H7 (cell line): ENCODE measurements around the gene PARM1. TPM values are rescaled to one million over a fixed set of nuclear protein-coding genes. Genes with fewer than 3 reads are reported as not detected.
"Not testable (repeated sequence)": the region's sequence is repeated elsewhere in the genome, so short reads cannot be mapped to it uniquely, and the experiment has no call there.

Experiments used
- DNase-seq: peaks from one replicate; pipeline ENCODE4 v3.0.0; 2012
- H3K27me3 ChIP-seq: 2 replicates; pipeline ENCODE4 v1.6.0; 2011; ENCODE audit warnings: mild to moderate bottlenecking, low read length; ENCODE audit not compliant: control insufficient read depth, insufficient read depth
- H3K36me3 ChIP-seq: replicated peaks from 2 replicates; pipeline ENCODE4 v1.5.1; 2011; ENCODE audit warnings: low read length; ENCODE audit not compliant: control insufficient read depth, insufficient read depth
- H3K4me3 ChIP-seq: 2 replicates; pipeline ENCODE4 v1.5.1; 2011; ENCODE audit warnings: low read depth, mild to moderate bottlenecking, control low read depth, low read length, moderate library complexity; ENCODE audit not compliant: insufficient read depth
- total RNA-seq: library from RNA; depleted of rRNA; stranded (reverse); fragments of >200 nt; shearing (Covaris generic); gene quantifications from 2 replicates; pipeline ENCODE4 v1.2.3, GENCODE V29; 2014

Gene PARM1
- total RNA-seq, 1 experiment from 2014 or later, result 2.5 TPM

- no peak overlapping the region for H3K4me3 ChIP-seq
- no peaks in the 10 kb centered on the region for H3K27me3 ChIP-seq
- no peak for DNase-seq
- H3K36me3 ChIP-seq, result no peaks in the 10 kb centered on the region
Measured at GRCh38 chr4:74990276-74990875, 57.5 kb downstream of the PARM1 start.

GRCh38 chr4:74994436-74994835 lies 61.5 kb downstream of the PARM1 start:
- not testable (repeated sequence) for DNase-seq, H3K36me3 ChIP-seq, H3K4me3 ChIP-seq, H3K27me3 ChIP-seq

- no peak for DNase-seq
Measured at GRCh38 chr4:74996996-74997395, 64.1 kb downstream of the PARM1 start.

GRCh38 chr4:74997948-74998729 lies 65.2 kb downstream of the PARM1 start:
- DNase-seq, result no peak
- Histone ChIP-seq H3K27me3 (no peaks in the 10 kb centered on the region), H3K36me3 (no peaks in the 10 kb centered on the region), H3K4me3 (no peak overlapping the region)

More at GRCh38 chr4:74996996-74997395, 64.1 kb downstream of the PARM1 start:
- no peaks in the 10 kb centered on the region for H3K36me3 ChIP-seq
- H3K4me3 ChIP-seq, result no peak overlapping the region
- H3K27me3 ChIP-seq, result no peaks in the 10 kb centered on the region

GRCh38 chr4:74999714-75000309 lies 66.9 kb downstream of the PARM1 start:
- no peak for DNase-seq
- Histone ChIP-seq H3K36me3 (no peaks in the 10 kb centered on the region), H3K27me3 (no peaks in the 10 kb centered on the region), H3K4me3 (no peak overlapping the region)

- no peak overlapping the region for H3K4me3 ChIP-seq
- no peaks in the 10 kb centered on the region for H3K27me3 ChIP-seq
- H3K36me3 ChIP-seq, result no peaks in the 10 kb centered on the region
- DNase-seq, result no peak
Measured at GRCh38 chr4:75001871-75002270, 69.0 kb downstream of the PARM1 start.

- Histone ChIP-seq H3K27me3 (no peaks in the 10 kb centered on the region), H3K4me3 (no peak overlapping the region), H3K36me3 (no peaks in the 10 kb centered on the region)
- no peak for DNase-seq
Measured at GRCh38 chr4:75002381-75002780, 69.5 kb downstream of the PARM1 start.

- H3K27me3 ChIP-seq, result no peaks in the 10 kb centered on the region
- no peak for DNase-seq
- H3K4me3 ChIP-seq, result no peak overlapping the region
- no peaks in the 10 kb centered on the region for H3K36me3 ChIP-seq
Measured at GRCh38 chr4:75003979-75004378, 71.1 kb downstream of the PARM1 start.

GRCh38 chr4:75004755-75005668 lies 72.1 kb downstream of the PARM1 start:
- DNase-seq, result no peak
- no peak overlapping the region for H3K4me3 ChIP-seq
- H3K27me3 ChIP-seq, result no peaks in the 10 kb centered on the region
- no peaks in the 10 kb centered on the region for H3K36me3 ChIP-seq

GRCh38 chr4:75005727-75006126 lies 72.8 kb downstream of the PARM1 start:
- Histone ChIP-seq H3K36me3 (no peaks in the 10 kb centered on the region), H3K4me3 (no peak overlapping the region), H3K27me3 (no peaks in the 10 kb centered on the region)
- no peak for DNase-seq

- no peaks in the 10 kb centered on the region for H3K36me3 ChIP-seq
- H3K27me3 ChIP-seq, result no peaks in the 10 kb centered on the region
- DNase-seq, result no peak
- no peak overlapping the region for H3K4me3 ChIP-seq
Measured at GRCh38 chr4:75007891-75008290, 75.0 kb downstream of the PARM1 start.

- Histone ChIP-seq H3K4me3 (no peak overlapping the region), H3K27me3 (no peaks in the 10 kb centered on the region), H3K36me3 (no peaks in the 10 kb centered on the region)
- no peak for DNase-seq
Measured at GRCh38 chr4:75009138-75009537, 76.2 kb downstream of the PARM1 start.

GRCh38 chr4:75011131-75011795 lies 78.3 kb downstream of the PARM1 start:
- Histone ChIP-seq H3K36me3 (no peaks in the 10 kb centered on the region), H3K27me3 (no peaks in the 10 kb centered on the region), H3K4me3 (no peak overlapping the region)
- DNase-seq, result no peak

- H3K36me3 ChIP-seq, result no peaks in the 10 kb centered on the region
- H3K4me3 ChIP-seq, result no peak overlapping the region
- no peaks in the 10 kb centered on the region for H3K27me3 ChIP-seq
- no peak for DNase-seq
Measured at GRCh38 chr4:75015627-75016026, 82.7 kb downstream of the PARM1 start.
